AG04450 (cell line): Measurements from ENCODE around the gene NCBP2. TPM values are rescaled to one million over a fixed set of nuclear protein-coding genes. Genes with fewer than 3 reads are reported as not detected.

Source experiments
- CTCF ChIA-PET: fragments of 300-600, 350-600 bp; formaldehyde crosslinking; extraction: SDS; loops from one replicate; lab custom pipeline; 2022; ENCODE audit warnings: antibody characterized with exemption, inconsistent platforms; lab: Charles Lee
- POLR2A ChIA-PET: fragments of 350-600 bp; formaldehyde crosslinking; extraction: SDS; loops from one replicate; lab custom pipeline; 2021; ENCODE audit warnings: antibody characterized with exemption, inconsistent platforms; lab: Yijun Ruan, JAX
- DNase-seq: peaks from one replicate; pipeline ENCODE4 v3.0.0-alpha.2; 2011; ENCODE audit warnings: low read depth, low spot score
- H3K27ac ChIP-seq: one replicate; pipeline ENCODE4 v1.5.1; 2012; ENCODE audit warnings: low read depth, low read length, control low read depth
- H3K27me3 ChIP-seq: one replicate; pipeline ENCODE4 v1.6.0; 2012; ENCODE audit warnings: low read length; ENCODE audit not compliant: control insufficient read depth, insufficient read depth
- H3K4me3 ChIP-seq: 2 replicates; pipeline ENCODE4 v1.5.1; 2011; ENCODE audit warnings: mild to moderate bottlenecking, low read depth, low read length, control low read depth
- H3K9me3 ChIP-seq: 2 replicates; pipeline ENCODE4 v1.5.1; 2012; ENCODE audit warnings: low read length; ENCODE audit not compliant: control insufficient read depth, insufficient read depth
- polyA plus RNA-seq: library from polyadenylated mRNA; depleted of rRNA; stranded (reverse); fragments of >200 nt; gene quantifications from 2 replicates; pipeline ENCODE4 v1.2.3, GENCODE V29; 2011
- TF ChIP-seq, protein P1 (sequence below): IDR thresholded peaks from 2 replicates; pipeline ENCODE4 v1.5.1; 2011; ENCODE audit warnings: low read depth, low read length, control low read depth, inconsistent platforms

The NCBP2 gene
- polyA plus RNA-seq, 1 experiment, result 89.7 TPM

DNA sequence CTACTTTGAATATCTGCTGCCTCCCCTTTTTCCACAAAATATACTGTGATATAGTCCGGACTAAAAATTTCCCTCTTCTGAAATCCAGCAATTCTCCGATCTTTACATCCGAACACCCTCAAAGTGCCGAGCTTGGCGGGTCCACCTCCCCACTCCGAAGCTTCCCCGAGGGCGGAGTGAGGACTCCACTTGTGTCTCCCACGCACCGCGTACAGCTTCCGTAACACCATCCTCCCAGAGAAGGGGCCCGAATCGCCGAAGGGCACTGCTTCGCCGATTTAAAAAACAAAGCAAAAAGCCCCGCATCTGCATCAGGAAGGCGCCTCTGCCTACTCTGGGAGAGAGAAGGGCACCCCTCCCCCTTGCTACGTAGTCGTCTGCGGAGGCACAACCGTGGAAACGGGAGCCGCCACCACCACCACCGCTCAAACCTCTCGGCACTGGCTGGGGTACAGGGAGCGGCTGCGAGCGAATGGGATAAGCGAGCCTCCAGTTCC lies 551 bp downstream of the NCBP2 start:
- no peak for DNase-seq
- CTCF ChIA-PET, result interaction anchor here (0.6 to 1.6 kb wide), 6 partner anchors 10 to 332 kb away, joined by 3 to 4 read pairs (median 3); no protein-coding TSS in a partner anchor

DNA sequence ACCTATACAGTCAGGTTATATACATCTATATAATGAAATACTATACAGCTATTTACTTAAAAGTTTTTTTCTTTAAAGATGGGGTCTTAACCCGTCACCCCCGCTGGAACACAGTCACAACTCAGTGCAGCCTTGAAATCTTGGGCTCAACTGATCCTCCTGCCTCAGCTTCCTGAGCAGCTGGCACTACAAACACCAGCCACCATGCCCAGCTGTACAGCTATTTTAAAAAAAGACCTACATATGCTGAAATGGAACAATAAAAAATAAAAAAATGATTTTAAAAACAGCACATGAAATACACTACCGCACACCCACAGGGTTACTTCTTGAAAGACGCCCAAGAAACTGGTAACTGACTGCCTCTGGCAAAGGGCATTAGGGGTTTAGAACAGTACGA lies 3.8 kb downstream of the NCBP2 start:
- no peaks in the 10 kb centered on the region; the same call in 1 of the 2 replicates for H3K9me3 ChIP-seq
- ChIA-PET POLR2A (interaction anchor here (0.7 kb wide), 1 partner anchor 904 kb away, joined by 4 read pairs; no protein-coding TSS in a partner anchor), CTCF (interaction anchor here (1.2 kb wide), 1 partner anchor 329 kb away, joined by 3 read pairs; no protein-coding TSS in a partner anchor)
- no peak overlapping the region for H3K27ac ChIP-seq
- no peak for DNase-seq
- TF ChIP-seq, protein P1, sequence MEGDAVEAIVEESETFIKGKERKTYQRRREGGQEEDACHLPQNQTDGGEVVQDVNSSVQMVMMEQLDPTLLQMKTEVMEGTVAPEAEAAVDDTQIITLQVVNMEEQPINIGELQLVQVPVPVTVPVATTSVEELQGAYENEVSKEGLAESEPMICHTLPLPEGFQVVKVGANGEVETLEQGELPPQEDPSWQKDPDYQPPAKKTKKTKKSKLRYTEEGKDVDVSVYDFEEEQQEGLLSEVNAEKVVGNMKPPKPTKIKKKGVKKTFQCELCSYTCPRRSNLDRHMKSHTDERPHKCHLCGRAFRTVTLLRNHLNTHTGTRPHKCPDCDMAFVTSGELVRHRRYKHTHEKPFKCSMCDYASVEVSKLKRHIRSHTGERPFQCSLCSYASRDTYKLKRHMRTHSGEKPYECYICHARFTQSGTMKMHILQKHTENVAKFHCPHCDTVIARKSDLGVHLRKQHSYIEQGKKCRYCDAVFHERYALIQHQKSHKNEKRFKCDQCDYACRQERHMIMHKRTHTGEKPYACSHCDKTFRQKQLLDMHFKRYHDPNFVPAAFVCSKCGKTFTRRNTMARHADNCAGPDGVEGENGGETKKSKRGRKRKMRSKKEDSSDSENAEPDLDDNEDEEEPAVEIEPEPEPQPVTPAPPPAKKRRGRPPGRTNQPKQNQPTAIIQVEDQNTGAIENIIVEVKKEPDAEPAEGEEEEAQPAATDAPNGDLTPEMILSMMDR, result no peak
- H3K4me3 ChIP-seq, result no peak overlapping the region
- no peaks in the 10 kb centered on the region for H3K27me3 ChIP-seq

More for the DNA sequence above, 551 bp downstream of the NCBP2 start:
- Histone ChIP-seq H3K9me3 (no peaks in the 10 kb centered on the region; the same call in 1 of the 2 replicates), H3K27me3 (no peaks in the 10 kb centered on the region), H3K4me3 (peak overlapping the region; percentile 99), H3K27ac (peak overlapping the region; percentile 99)
- TF ChIP-seq, protein P1, result no peak
- POLR2A ChIA-PET, result interaction anchor here (0.5 to 1.2 kb wide), 5 partner anchors 28 to 613 kb away, joined by 4 to 8 read pairs (median 4); partner anchors contain the start of genes PAK2, PIGZ and SENP5

DNA sequence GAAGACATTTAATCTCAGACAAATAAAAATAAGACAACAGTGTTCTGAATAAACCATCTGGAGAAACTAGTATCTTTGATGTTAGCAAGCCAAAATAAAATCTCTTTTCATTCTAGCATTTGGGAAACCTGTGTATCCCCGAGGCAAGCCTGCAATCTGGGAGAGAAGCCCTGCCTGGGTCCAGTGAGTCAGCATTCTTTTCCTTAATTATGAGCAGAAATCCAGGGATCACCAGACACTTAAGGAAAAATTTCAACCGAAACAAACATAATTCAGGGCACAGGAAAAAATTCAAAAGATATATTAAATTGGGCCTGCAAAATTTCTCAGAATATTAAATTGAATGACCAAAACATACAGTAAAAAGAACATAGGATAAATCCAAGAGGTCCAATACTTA lies 4.2 kb downstream of the NCBP2 start:
- TF ChIP-seq, protein P1, result no peak
- Histone ChIP-seq H3K4me3 (no peak overlapping the region), H3K9me3 (no peaks in the 10 kb centered on the region; the same call in 1 of the 2 replicates), H3K27me3 (no peaks in the 10 kb centered on the region), H3K27ac (no peak overlapping the region)
- CTCF ChIA-PET, result no interaction called here
- POLR2A ChIA-PET, result interaction anchor here (0.7 kb wide), 1 partner anchor 905 kb away, joined by 4 read pairs; no protein-coding TSS in a partner anchor
- DNase-seq, result no peak

DNA sequence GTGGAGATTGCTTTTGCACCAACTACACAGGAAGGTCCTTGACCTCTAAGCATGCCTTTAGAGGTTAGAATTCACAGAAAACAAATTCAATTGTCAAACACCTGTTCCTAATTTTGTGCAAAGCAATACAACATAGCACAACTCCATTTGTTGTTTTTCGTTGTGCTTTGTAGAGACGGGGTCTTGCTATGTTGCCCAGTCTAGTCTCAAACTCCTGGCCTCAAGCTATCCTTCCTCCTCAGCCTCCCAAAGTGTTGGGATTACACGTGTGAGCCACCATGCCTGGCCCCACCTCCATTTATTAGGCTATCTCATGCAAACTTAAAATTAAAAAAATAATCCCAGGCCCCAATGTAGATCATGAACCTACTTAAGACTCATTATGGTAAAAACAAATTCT lies 6.0 kb downstream of the NCBP2 start:
- Histone ChIP-seq H3K9me3 (no peaks in the 10 kb centered on the region), H3K27ac (no peak overlapping the region), H3K27me3 (no peaks in the 10 kb centered on the region), H3K4me3 (no peak overlapping the region)
- DNase-seq, result no peak
- TF ChIP-seq, protein P1, result no peak
- CTCF ChIA-PET, result no interaction called here
- POLR2A ChIA-PET, result no interaction called here

GRCh38 chr3:196932600-196932999 lies 9.7 kb downstream of the NCBP2 start:
- TF ChIP-seq, protein P1, result no peak
- no peak overlapping the region for H3K27ac ChIP-seq
- CTCF ChIA-PET, result no interaction called here
- no peaks in the 10 kb centered on the region for H3K9me3 ChIP-seq
- DNase-seq, result no peak
- POLR2A ChIA-PET, result no interaction called here
- H3K27me3 ChIP-seq, result no peaks in the 10 kb centered on the region
- no peak overlapping the region for H3K4me3 ChIP-seq
